GM23248 (cell line): ENCODE measurements around the gene CPLANE1. TPM values are rescaled to one million over a fixed set of nuclear protein-coding genes. Genes with fewer than 3 reads are reported as not detected.
A peak's percentile ranks its signal among the peaks of the same experiment; 100 is the strongest.

ENCODE experiments used
- DNase-seq: peaks from one replicate; pipeline ENCODE4 v3.0.0-alpha.2; 2015
- H2AFZ ChIP-seq: fragments of 200-600 bp; sonication (generic); 2 replicates; pipeline ENCODE4 v1.6.1; 2016; ENCODE audit warnings: antibody characterized with exemption
- H3F3A ChIP-seq: fragments of 200-600 bp; sonication (generic); 2 replicates; pipeline ENCODE4 v1.6.1; 2016; ENCODE audit warnings: mild to moderate bottlenecking, antibody characterized with exemption, mixed run types; ENCODE audit not compliant: insufficient read depth
- H3K27ac ChIP-seq: fragments of 200-600 bp; sonication (generic); 2 replicates; pipeline ENCODE4 v1.5.1; 2016; ENCODE audit warnings: mild to moderate bottlenecking
- H3K27me3 ChIP-seq: fragments of 200-600 bp; sonication (generic); replicated peaks from 2 replicates; pipeline ENCODE4 v1.6.1; 2016; ENCODE audit warnings: mild to moderate bottlenecking; ENCODE audit not compliant: insufficient read depth
- H3K36me3 ChIP-seq: fragments of 200-600 bp; sonication (generic); 2 replicates; pipeline ENCODE4 v1.6.1; 2016; ENCODE audit warnings: low read depth, mild to moderate bottlenecking
- H3K4me1 ChIP-seq: fragments of 200-600 bp; sonication (generic); 2 replicates; pipeline ENCODE4 v1.6.1; 2016; ENCODE audit warnings: mild to moderate bottlenecking; ENCODE audit not compliant: insufficient read depth
- H3K4me2 ChIP-seq: fragments of 200-600 bp; sonication (generic); one replicate; pipeline ENCODE4 v1.6.1; 2016; ENCODE audit warnings: mild to moderate bottlenecking; ENCODE audit not compliant: unreplicated experiment
- H3K4me3 ChIP-seq: fragments of 200-600 bp; sonication (generic); 2 replicates; pipeline ENCODE4 v1.5.1; 2016; ENCODE audit warnings: mild to moderate bottlenecking
- H3K79me2 ChIP-seq: fragments of 200-600 bp; sonication (generic); 2 replicates; pipeline ENCODE4 v1.6.1; 2016; ENCODE audit warnings: mild to moderate bottlenecking; ENCODE audit not compliant: insufficient read depth
- H3K9ac ChIP-seq: fragments of 200-600 bp; sonication (generic); 2 replicates; pipeline ENCODE4 v1.6.1; 2016; ENCODE audit warnings: mild to moderate bottlenecking
- H3K9me2 ChIP-seq: fragments of 200-600 bp; sonication (generic); 2 replicates; pipeline ENCODE4 v1.6.1; 2016; ENCODE audit warnings: mixed run types, mild to moderate bottlenecking, moderate library complexity; ENCODE audit not compliant: insufficient read depth
- H3K9me3 ChIP-seq: fragments of 200-600 bp; sonication (generic); one replicate; pipeline ENCODE4 v1.6.1; 2017; ENCODE audit warnings: low read depth
- H4K20me1 ChIP-seq: fragments of 200-600 bp; sonication (generic); 2 replicates; pipeline ENCODE4 v1.6.0; 2016; ENCODE audit not compliant: insufficient read depth
- EZH2 ChIP-seq: fragments of 200-600 bp; sonication (generic); IDR thresholded peaks from 2 replicates; pipeline ENCODE4 v1.6.1; 2018; ENCODE audit warnings: antibody characterized with exemption, mild to moderate bottlenecking; ENCODE audit not compliant: insufficient read depth, poor library complexity, severe bottlenecking
- EZH2phosphoT487 ChIP-seq: fragments of 200-600 bp; sonication (generic); IDR thresholded peaks from 2 replicates; pipeline ENCODE4 v1.6.1; 2018; ENCODE audit warnings: antibody characterized with exemption, moderate library complexity, mild to moderate bottlenecking, low read depth; ENCODE audit not compliant: insufficient read depth
- WGBS, 2 experiments: methylation state at CpG; one replicate each; pipeline ENCODE4 v1.1.6; 2015 to 2017; ENCODE audit warnings: low lambda C conversion rate in 2 of 2, low coverage in 1 of 2; ENCODE audit errors: missing lambda C conversion rate in 2 of 2; 5-methylcytosine and 5-hydroxymethylcytosine counted together
- in situ Hi-C: fragments of 300-500 bp; cut with MboI; formaldehyde crosslinking; loops from 2 replicates; pipeline ENCODE4 v1.15.0; 2020
- polyA plus RNA-seq: library from polyadenylated mRNA; unstranded; fragments of >200 nt; fragmentation: Nextera tagmentation; extraction: Ambion mirVana; gene quantifications from 2 replicates; pipeline ENCODE4 v1.2.1, GENCODE V29; 2016
- total RNA-seq: library from RNA; depleted of rRNA; stranded (reverse); fragments of >200 nt; shearing (Covaris generic); gene quantifications from 2 replicates; pipeline ENCODE4 v1.2.3, GENCODE V29; 2014

The CPLANE1 gene
- total and polyA plus RNA-seq, 2 experiments from 2014 or later, result 7.5 to 24.6 TPM

GRCh38 chr5:37198061-37198460 is 51.1 kb downstream of the CPLANE1 start:
- 89 to 92% methylated on average over 3 of the region's 3 CpGs for WGBS, 2 experiments
- no peak overlapping the region for H2AFZ ChIP-seq

GRCh38 chr5:37197340-37198050 is 51.7 kb downstream of the CPLANE1 start:
- in situ Hi-C loops, result no loop called here
- H3K4me1 ChIP-seq, result no peaks in the 10 kb centered on the region
- no peak overlapping the region for H2AFZ ChIP-seq
- H3K27ac ChIP-seq, result 0 out of 2 replicates have a peak overlapping the region, but pooled peaks have one; percentile 1
- no peaks in the 10 kb centered on the region for H3K9me2 ChIP-seq
- no peaks in the 10 kb centered on the region for H3K79me2 ChIP-seq
- 81 to 83% methylated on average over 3 of the region's 3 CpGs for WGBS, 2 experiments
- H3K9ac ChIP-seq, result no peak overlapping the region
- H3K4me2 ChIP-seq, result peak overlapping the region; percentile 1
- H3F3A ChIP-seq, result no peaks in the 10 kb centered on the region
- H3K36me3 ChIP-seq, result peaks cover 45% of the 10 kb centered on the region
- H3K9me3 ChIP-seq, result no peaks in the 10 kb centered on the region
- H4K20me1 ChIP-seq, result no peaks in the 10 kb centered on the region
- TF ChIP-seq EZH2 (no peak), EZH2phosphoT487 (no peak)
- no peak overlapping the region for H3K4me3 ChIP-seq
- H3K27me3 ChIP-seq, result no peaks in the 10 kb centered on the region
- peak; percentile 34 for DNase-seq

More at GRCh38 chr5:37198061-37198460, 51.1 kb downstream of the CPLANE1 start:
- peaks cover 46% of the 10 kb centered on the region for H3K36me3 ChIP-seq
- in situ Hi-C loops, result no loop called here
- no peaks in the 10 kb centered on the region for H3F3A ChIP-seq
- H4K20me1 ChIP-seq, result no peaks in the 10 kb centered on the region
- no peak overlapping the region for H3K4me3 ChIP-seq
- DNase-seq, result no peak
- TF ChIP-seq EZH2, result no peak
- no peak for TF ChIP-seq EZH2phosphoT487
- no peaks in the 10 kb centered on the region for H3K9me3 ChIP-seq
- H3K9ac ChIP-seq, result no peak overlapping the region
- H3K79me2 ChIP-seq, result no peaks in the 10 kb centered on the region
- no peaks in the 10 kb centered on the region for H3K9me2 ChIP-seq
- no peaks in the 10 kb centered on the region for H3K4me1 ChIP-seq
- peak overlapping the region; percentile 1 for H3K4me2 ChIP-seq
- no peaks in the 10 kb centered on the region for H3K27me3 ChIP-seq
- H3K27ac ChIP-seq, result 0 out of 2 replicates have a peak overlapping the region, but pooled peaks have one; percentile 1

GRCh38 chr5:37190592-37190991 is 58.6 kb downstream of the CPLANE1 start:
- H3K27ac ChIP-seq, result no peak overlapping the region
- H3K9me3 ChIP-seq, result no peaks in the 10 kb centered on the region
- no peaks in the 10 kb centered on the region; the same call in 1 of the 2 replicates for H3K4me1 ChIP-seq
- no peak overlapping the region for H2AFZ ChIP-seq
- 99 to 100% methylated on average over 2 of the region's 2 CpGs for WGBS, 2 experiments
- H4K20me1 ChIP-seq, result no peaks in the 10 kb centered on the region
- no peaks in the 10 kb centered on the region for H3F3A ChIP-seq
- H3K4me3 ChIP-seq, result no peak overlapping the region
- H3K79me2 ChIP-seq, result no peaks in the 10 kb centered on the region
- H3K9me2 ChIP-seq, result no peaks in the 10 kb centered on the region
- H3K36me3 ChIP-seq, result peaks cover 32% of the 10 kb centered on the region; the same call in 1 of the 2 replicates
- in situ Hi-C loops, result no loop called here
- H3K27me3 ChIP-seq, result no peaks in the 10 kb centered on the region
- TF ChIP-seq EZH2 (no peak), EZH2phosphoT487 (no peak)
- H3K9ac ChIP-seq, result no peak overlapping the region
- DNase-seq, result no peak
- no peak overlapping the region for H3K4me2 ChIP-seq

- Histone ChIP-seq H3K79me2 (no peaks in the 10 kb centered on the region), H3K4me3 (no peak overlapping the region), H3K27me3 (no peaks in the 10 kb centered on the region), H2AFZ (no peak overlapping the region), H3K9me3 (no peaks in the 10 kb centered on the region), H4K20me1 (no peaks in the 10 kb centered on the region), H3K9me2 (no peaks in the 10 kb centered on the region), H3K9ac (no peak overlapping the region), H3K4me2 (no peak overlapping the region), H3K27ac (no peak overlapping the region), H3K4me1 (no peaks in the 10 kb centered on the region; the same call in 1 of the 2 replicates), H3F3A (no peaks in the 10 kb centered on the region), H3K36me3 (peaks cover 37% of the 10 kb centered on the region)
- TF ChIP-seq EZH2 (no peak), EZH2phosphoT487 (no peak)
- peak; percentile 47 for DNase-seq
- WGBS, 2 experiments, result 57 to 58% methylated on average over 4 of the region's 4 CpGs
- in situ Hi-C loops, result no loop called here
Observed at GRCh38 chr5:37189355-37189754, 59.8 kb downstream of the CPLANE1 start.
